Mononuclear cell (primary cell): Measurements from ENCODE around the gene TEX51. TPM values are rescaled to one million over a fixed set of nuclear protein-coding genes. Genes with fewer than 3 reads are reported as not detected.

Source experiments
- H3K27me3 ChIP-seq: 2 replicates; pipeline ENCODE4 v1.6.0; 2011; ENCODE audit warnings: low read length, control low read depth; ENCODE audit not compliant: insufficient read depth
- H3K4me1 ChIP-seq: 2 replicates; pipeline ENCODE4 v1.5.1; 2011; ENCODE audit warnings: mild to moderate bottlenecking, low read length, control low read depth; ENCODE audit not compliant: insufficient read depth
- H3K4me3 ChIP-seq: 2 replicates; pipeline ENCODE4 v1.5.1; 2011; ENCODE audit warnings: mild to moderate bottlenecking, low read length, moderate library complexity
- H3K9me3 ChIP-seq: 2 replicates; pipeline ENCODE4 v1.5.1; 2011; ENCODE audit warnings: low read depth, mild to moderate bottlenecking, control low read depth, low read length
- total RNA-seq: library from RNA; depleted of rRNA; stranded (reverse); fragments of >200 nt; gene quantifications from one replicate; pipeline ENCODE4 v1.2.3, GENCODE V29; 2012

Gene TEX51
- total RNA-seq, 1 donor: not detected

DNA sequence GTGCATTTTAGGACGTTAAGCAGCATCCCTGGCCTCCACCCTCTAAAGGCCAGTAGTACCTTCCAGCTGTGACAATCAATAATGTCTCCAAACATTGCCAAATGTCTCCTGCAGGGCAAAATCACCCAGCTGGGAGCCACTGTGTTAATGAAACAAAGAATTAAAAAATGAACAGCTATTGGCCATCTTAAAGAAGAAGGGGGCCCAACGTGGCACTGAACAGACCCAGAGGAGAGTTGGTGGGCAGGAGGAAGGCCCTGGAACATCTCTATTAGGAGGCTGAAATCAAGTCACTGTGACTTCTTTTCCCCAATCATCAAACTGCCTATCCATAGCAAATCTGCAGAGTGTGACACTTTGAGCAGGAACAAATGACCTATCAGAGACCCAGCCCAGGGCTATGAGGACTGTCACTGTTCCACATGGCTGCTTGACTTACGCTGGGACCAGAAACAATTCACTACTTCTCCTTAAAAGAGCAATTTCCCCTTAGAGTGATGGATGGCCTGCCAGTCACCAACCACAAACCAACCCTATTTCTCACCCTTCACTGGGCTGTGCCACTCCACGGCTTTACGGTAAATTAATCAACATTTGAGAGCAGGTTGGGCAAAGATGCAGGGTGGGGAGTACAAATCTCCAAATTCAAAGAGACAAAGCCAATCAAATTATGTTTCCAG is 35.2 kb upstream of the TEX51 start:
- no peak overlapping the region for H3K4me3 ChIP-seq
- H3K27me3 ChIP-seq: no peaks in the 10 kb centered on the region
- no peaks in the 10 kb centered on the region for H3K9me3 ChIP-seq
- no peaks in the 10 kb centered on the region for H3K4me1 ChIP-seq

DNA sequence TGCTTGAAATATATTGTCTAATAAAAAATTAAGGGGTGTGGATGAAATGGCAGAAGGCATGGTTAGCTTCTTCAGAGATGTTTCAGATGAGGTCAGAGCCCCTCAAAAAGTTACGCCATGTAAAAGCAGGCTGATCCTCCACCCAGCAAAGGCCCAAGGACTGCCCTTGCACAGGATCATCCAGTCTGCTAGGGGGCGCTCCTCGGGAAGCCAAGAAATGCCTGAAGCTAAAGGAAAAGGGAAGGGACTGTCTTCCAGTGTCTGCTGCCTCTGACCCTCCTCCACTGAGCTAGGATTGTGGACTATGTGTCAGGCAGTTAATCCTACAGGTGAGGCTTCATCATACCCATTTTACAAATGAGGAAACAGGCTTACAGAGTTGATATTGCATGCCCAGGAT is 33.8 kb upstream of the TEX51 start:
- H3K4me3 ChIP-seq: no peak overlapping the region
- no peaks in the 10 kb centered on the region for H3K27me3 ChIP-seq
- no peaks in the 10 kb centered on the region for H3K4me1 ChIP-seq
- H3K9me3 ChIP-seq: no peaks in the 10 kb centered on the region

DNA sequence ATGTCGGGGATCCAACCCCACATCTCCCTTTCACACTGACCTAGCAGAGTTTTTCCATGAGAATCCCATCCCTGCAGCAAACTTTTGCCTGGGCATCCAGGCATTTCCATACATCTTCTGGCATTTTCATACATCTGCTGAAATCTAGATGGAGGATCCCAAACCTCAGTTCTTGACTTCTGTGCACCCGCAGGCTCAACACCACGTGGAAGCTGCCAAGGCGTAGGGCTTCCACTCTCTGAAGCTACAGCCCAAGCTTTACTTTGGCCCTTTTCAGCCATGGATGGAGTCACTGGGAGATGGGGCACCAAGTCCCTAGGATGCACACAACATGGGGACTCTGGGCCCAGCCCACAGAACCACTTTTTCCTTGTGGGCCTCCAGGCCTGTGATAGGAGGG is 32.2 kb upstream of the TEX51 start:
- no peaks in the 10 kb centered on the region for H3K4me1 ChIP-seq
- H3K4me3 ChIP-seq: no peak overlapping the region
- no peaks in the 10 kb centered on the region for H3K9me3 ChIP-seq
- H3K27me3 ChIP-seq: no peaks in the 10 kb centered on the region

DNA sequence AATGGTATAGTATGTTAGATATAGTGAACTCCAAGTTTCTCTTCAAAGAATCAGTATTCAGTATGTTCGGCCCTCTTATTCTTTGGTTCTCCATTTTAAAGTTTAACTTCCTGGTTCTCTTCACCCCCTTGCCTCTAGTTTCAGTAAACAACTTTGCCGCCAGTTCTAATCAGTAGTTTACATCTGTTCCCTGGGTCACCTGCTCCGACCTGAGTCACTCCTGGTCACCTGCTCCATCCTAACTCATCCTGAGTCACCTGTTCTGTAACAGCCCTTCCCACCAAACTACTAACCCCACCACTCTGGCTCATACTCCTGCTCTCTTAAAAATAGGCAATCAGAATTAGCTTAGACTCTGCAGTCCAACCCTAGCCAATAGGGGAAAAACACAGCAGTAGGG is 23.7 kb upstream of the TEX51 start:
- H3K4me1 ChIP-seq: no peaks in the 10 kb centered on the region
- peaks cover 14% of the 10 kb centered on the region for H3K9me3 ChIP-seq
- no peaks in the 10 kb centered on the region for H3K27me3 ChIP-seq
- no peak overlapping the region for H3K4me3 ChIP-seq

DNA sequence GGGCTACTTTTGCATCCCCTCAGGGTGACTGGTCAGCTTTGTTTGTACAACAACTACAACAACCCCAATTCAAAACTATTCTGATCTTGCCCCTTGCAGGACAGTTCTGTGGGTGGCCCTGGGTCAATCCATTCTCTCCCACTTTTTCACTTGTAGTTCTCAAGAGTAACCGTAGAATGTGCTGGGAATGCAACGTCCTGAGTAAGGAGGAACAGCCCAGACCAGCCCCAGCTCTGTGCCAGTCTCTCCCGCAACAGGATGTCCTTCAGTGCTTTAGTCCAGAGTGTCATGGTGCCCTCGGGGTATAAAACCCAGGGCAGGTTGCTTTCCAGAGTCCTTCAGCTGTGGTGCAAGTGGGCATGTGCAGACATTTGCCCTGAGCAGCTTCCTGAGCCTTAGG is 22.1 kb upstream of the TEX51 start:
- no peaks in the 10 kb centered on the region for H3K4me1 ChIP-seq
- H3K27me3 ChIP-seq: no peaks in the 10 kb centered on the region

DNA sequence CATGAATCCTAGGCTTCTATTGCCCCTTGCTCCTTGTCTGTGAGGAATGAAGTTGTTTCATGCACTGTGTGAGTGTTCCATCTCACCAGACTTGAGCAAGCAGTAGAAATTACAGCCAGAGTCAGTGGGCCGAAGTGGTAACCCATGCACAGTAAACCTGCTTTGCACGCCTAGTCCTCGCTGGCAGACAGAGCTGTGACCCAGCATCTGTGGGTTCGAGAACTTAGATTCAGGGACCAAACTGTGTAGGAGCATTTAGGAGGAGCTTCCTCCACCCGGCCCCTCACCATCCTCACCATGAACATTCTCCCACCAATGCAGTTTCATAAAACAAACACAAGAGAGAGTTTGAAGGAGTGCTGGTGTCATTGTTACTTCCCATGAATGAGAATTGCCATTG is 21.6 kb upstream of the TEX51 start:
- Histone ChIP-seq H3K4me1 (no peaks in the 10 kb centered on the region), H3K9me3 (peaks cover 14% of the 10 kb centered on the region), H3K4me3 (no peak overlapping the region), H3K27me3 (no peaks in the 10 kb centered on the region)

More for the DNA sequence above, 22.1 kb upstream of the TEX51 start:
- Histone ChIP-seq H3K4me3 (no peak overlapping the region), H3K9me3 (peaks cover 14% of the 10 kb centered on the region)

DNA sequence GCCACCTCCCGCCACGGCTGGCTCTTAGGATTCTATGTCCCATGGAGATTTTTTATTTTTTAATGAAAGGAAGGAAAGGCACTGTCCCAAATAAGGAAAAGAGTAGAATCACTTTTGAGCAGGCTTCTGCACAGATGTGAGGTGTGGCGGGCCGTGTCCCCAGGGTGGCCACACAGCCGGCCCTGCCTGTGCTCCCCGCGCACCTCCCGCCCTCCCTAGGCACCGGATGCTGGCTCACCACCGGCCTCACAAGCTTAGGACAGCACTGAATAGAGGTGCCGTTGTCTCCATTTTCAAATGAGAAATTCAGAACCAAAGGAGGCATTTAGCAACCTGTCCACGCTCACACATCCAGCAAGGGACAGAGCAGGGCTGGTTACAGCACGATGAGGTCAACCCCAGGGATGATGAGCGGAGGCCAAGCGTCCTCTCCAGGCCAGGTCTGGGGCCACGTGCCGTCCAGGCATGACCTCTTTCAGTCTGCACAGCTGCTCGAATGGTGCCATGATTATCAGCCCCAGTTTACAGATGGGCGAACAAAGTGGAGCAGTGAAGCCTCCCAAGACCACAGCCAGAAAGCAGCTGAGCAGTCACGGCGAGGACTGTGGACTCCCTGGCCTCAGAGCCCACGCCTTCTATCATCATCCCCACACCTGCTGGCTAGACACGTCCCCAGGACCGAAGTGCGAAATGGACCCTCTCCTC is 20.7 kb upstream of the TEX51 start:
- no peak overlapping the region for H3K4me3 ChIP-seq
- no peaks in the 10 kb centered on the region for H3K27me3 ChIP-seq
- peaks cover 14% of the 10 kb centered on the region for H3K9me3 ChIP-seq
- H3K4me1 ChIP-seq: no peaks in the 10 kb centered on the region

DNA sequence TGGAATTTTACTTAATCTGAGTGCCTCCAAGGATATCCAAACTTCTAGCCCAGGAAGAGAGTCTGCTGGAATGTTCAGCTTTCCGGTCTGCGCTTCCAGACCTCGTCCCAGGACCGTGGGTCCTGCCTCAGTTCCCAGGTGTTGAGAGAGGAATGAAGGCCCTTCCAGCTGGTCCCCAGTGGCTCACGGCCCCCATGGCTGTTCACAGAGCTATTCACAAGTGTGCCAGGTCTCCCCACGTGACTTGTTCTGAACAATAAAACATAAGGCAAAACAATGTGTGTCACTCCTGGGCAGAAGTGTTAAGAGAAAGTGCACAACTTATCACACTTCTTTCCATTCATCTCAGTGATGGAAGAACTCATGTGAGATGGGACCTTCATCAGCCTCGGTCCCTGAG is 20.1 kb upstream of the TEX51 start:
- Histone ChIP-seq H3K27me3 (no peaks in the 10 kb centered on the region), H3K4me1 (no peaks in the 10 kb centered on the region), H3K9me3 (peaks cover 14% of the 10 kb centered on the region), H3K4me3 (no peak overlapping the region)

DNA sequence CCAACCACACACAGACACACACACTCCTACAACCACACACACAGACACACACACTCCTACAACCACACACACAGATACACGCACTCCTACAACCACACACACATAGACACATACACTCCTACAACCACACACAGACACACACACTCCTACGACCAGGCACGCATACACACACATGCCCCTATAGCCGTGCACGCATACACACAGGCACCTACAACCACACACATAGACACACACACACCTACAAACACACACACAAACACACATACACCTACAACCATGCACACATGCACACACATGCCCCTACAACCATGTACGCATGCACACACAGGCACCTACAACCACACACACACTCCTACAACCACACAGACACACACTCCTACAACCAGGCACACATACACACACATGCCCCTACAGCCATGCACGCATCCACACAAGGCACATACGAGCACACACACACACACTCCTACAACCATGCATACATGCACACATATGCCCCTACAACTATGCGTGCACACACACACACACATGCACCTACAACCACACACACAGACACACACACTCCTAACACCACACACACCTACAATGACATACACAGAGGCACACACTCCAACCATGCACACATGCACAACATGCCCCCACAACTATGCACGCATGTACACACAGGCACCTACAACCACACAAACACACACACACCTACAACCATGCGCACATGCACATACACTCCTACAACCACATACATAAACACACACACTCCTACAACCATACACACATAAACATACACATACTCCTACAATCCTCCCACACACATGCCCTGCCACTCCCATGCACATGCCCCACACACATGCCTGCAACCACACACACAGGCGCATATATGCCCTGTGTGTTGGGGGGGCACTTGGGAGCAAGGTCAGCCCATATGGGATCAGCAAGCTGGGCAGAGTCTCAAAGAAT is 19.1 kb upstream of the TEX51 start:
- Histone ChIP-seq H3K4me3 (no peak overlapping the region), H3K4me1 (no peaks in the 10 kb centered on the region), H3K9me3 (peaks cover 14% of the 10 kb centered on the region), H3K27me3 (no peaks in the 10 kb centered on the region)

DNA sequence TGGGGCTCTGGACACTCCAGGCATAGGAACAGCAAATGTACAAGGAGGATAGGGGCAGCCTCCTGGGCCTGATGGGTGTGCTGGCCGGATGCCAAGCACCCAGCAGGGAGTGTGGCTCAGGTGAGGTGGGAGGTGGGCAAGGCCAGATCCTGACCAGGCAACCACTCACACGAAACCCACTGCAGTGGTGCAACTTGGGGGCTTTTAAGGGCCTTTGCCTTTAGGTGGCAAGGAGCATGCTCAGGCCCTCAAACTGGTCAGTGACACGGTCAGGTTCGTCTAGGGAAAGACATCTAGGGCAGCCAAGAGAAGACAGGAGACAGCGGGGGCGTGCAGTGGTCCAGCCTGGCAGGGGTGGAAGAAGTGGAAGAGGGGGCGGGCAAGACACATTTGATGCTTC is 18.4 kb upstream of the TEX51 start:
- Histone ChIP-seq H3K27me3 (no peaks in the 10 kb centered on the region), H3K9me3 (peaks cover 8% of the 10 kb centered on the region), H3K4me3 (no peak overlapping the region), H3K4me1 (no peaks in the 10 kb centered on the region)

DNA sequence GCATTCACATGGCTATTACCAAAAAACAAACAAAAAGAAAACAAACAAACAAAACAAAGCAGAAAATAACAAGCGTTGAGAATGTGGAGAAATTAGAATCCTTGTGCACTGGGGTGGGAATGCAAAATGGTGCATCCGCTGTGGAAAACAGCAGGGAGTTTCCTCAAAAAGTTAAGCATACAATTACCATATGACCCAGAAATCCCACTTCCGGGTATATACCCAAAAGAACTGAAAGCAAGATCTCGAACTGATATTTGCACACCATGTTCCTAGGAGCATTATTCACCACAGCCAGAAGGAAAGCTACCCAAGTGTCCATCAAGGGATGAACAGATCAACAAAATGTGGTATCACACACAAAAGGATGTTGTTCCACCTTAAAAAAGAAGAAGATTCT is 17.9 kb upstream of the TEX51 start:
- Histone ChIP-seq H3K9me3 (peaks cover 4% of the 10 kb centered on the region), H3K4me3 (no peak overlapping the region), H3K27me3 (no peaks in the 10 kb centered on the region), H3K4me1 (peaks cover under 1% of the 10 kb centered on the region)

DNA sequence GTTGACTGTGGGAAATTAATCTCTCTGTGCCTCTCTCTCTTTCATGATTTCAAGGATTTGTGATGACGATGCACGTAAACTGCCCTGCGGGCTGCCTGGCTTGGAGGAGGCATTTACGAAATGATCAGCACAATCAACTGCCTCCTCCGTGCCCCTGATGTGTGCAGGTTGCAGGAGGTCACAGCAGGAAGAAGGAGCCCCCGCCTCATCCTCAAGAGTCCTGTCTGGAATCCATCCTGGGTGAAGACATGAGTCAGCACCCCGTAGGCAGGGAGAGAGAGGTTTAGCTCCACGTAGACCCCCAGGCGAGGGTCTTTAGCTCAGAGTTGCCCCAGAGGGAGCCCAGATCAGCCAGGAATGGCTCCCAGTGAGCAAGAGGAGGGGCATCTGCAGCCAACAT is 17.1 kb upstream of the TEX51 start:
- H3K9me3 ChIP-seq: no peaks in the 10 kb centered on the region
- H3K27me3 ChIP-seq: no peaks in the 10 kb centered on the region
- peaks cover 8% of the 10 kb centered on the region for H3K4me1 ChIP-seq
- no peak overlapping the region for H3K4me3 ChIP-seq

DNA sequence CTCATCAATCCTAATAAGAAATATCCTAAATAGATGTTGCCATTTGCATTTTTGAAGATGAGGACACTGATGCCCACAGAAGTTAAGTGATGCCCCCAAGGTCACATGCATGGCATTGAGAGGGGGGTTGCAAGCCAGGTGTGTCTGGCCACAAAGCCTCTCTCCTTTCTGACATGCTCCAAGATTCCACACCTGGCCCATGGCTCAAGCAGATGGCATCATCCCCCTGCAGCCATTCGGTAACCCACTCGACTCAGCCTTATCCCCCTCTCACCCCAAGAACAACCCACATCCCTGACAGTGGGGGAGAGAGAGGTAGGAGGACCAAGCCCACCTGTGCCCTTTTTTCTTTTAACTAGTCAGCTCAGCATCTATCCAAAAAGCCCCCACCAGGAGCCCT is 16.5 kb upstream of the TEX51 start:
- Histone ChIP-seq H3K27me3 (no peaks in the 10 kb centered on the region), H3K4me1 (peaks cover 11% of the 10 kb centered on the region), H3K4me3 (no peak overlapping the region), H3K9me3 (no peaks in the 10 kb centered on the region)

DNA sequence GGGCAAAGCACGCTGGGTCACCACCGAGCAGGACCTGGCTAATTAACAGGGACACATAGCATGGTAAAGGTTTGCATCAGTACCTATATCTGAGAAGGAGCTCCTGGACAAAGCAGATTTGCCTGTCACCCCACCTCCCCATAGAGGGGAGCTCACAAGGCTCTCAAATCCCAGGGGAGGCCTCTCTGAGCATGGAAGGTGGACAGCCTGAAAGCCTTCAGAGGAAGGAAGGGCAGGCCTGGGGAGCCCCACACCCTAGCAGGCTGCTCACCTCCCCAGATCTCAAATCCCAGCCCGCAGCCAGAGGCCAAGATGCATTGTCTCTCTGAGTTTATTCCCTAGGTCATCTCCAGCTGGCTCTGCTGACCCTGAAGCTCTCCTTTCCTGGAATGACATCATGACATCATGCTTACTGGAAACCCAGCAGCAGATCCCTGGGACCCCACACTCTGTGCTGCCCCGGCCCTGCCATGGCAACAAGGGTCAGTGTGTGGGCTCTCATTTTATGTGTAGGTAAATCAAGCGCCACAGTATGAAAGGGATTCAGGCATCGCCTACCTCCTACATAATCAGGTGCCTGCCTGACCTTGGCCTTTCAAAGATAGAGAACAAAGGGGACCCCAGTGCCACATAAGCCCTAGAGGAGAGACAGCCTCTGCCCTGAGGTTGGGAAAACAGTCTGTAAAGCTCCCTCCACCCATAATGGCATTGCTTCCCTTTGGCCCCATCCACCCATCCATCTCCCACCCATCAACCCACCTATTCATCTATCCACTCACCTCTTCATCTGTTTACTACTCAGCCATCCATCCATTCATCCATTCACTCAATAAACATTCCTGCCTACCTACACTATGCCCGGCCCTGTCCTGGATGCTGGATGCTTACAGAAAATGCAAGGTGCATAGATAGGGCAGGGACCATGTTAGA is 15.7 kb upstream of the TEX51 start:
- no peaks in the 10 kb centered on the region for H3K9me3 ChIP-seq
- peaks cover 11% of the 10 kb centered on the region for H3K4me1 ChIP-seq
- H3K27me3 ChIP-seq: no peaks in the 10 kb centered on the region
- H3K4me3 ChIP-seq: no peak overlapping the region
